Liver (tissue), 9 donors: ENCODE data around the gene DSG3. TPM values are rescaled to one million over a fixed set of nuclear protein-coding genes. Genes with fewer than 3 reads are reported as not detected.

Experiments used
- DNase-seq: peaks from one replicate; pipeline ENCODE4 v3.0.0-alpha.2; 2017; ENCODE audit warnings: low spot score
- H3K27ac ChIP-seq, 2 donors: one replicate each; pipeline ENCODE4 v1.7.0; 2013; ENCODE audit warnings: inconsistent platforms in 2 of 2, low read length in 2 of 2, control low read depth in 1 of 2, low read depth in 1 of 2, mild to moderate bottlenecking in 1 of 2
- H3K27me3 ChIP-seq, 4 donors: one replicate each; pipeline versions ENCODE4 v1.6.1 to v1.7.0; 2013; ENCODE audit warnings: low read length in 3 of 4, inconsistent platforms in 1 of 4, mild to moderate bottlenecking in 1 of 4, moderate library complexity in 1 of 4; ENCODE audit not compliant: control insufficient read depth in 4 of 4, insufficient read depth in 4 of 4
- H3K36me3 ChIP-seq, 4 donors: one replicate each; pipeline versions ENCODE4 v1.6.1 to v1.7.0; 2013; ENCODE audit warnings: low read length in 3 of 4, mild to moderate bottlenecking in 3 of 4, low read depth in 1 of 4, moderate library complexity in 1 of 4; ENCODE audit not compliant: control insufficient read depth in 4 of 4, insufficient read depth in 3 of 4
- H3K4me1 ChIP-seq, 4 donors: one replicate each; pipeline versions ENCODE4 v1.6.1 to v1.7.0; 2013; ENCODE audit warnings: low read length in 3 of 4, mild to moderate bottlenecking in 3 of 4, moderate library complexity in 1 of 4; ENCODE audit not compliant: control insufficient read depth in 4 of 4, insufficient read depth in 4 of 4
- H3K4me3 ChIP-seq, 3 donors: one replicate each; pipeline versions ENCODE4 v1.6.1 to v1.7.0; 2013; ENCODE audit warnings: low read length in 3 of 3, control low read depth in 1 of 3, low read depth in 1 of 3, mild to moderate bottlenecking in 1 of 3
- H3K9ac ChIP-seq, 2 donors: one replicate each; pipeline ENCODE4 v1.7.0; 2013; ENCODE audit warnings: low read length in 2 of 2, mild to moderate bottlenecking in 2 of 2, moderate library complexity in 2 of 2, control low read depth in 1 of 2, low read depth in 1 of 2
- H3K9me3 ChIP-seq, 4 donors: one replicate each; pipeline versions ENCODE4 v1.6.1 to v1.7.0; 2013; ENCODE audit warnings: low read length in 3 of 4; ENCODE audit not compliant: control insufficient read depth in 4 of 4
- EGR1 ChIP-seq, 2 donors: IDR thresholded peaks; 2 replicates each; pipeline ENCODE4 v1.6.1; 2016 to 2018; ENCODE audit warnings: antibody characterized with exemption in 2 of 2, low read depth in 2 of 2
- GABPA ChIP-seq, 2 donors: IDR thresholded peaks in 1 of 2; conservative IDR thresholded peaks in 1 of 2; 2 replicates each; pipeline ENCODE4 v1.6.1; 2016; ENCODE audit warnings: antibody characterized with exemption in 2 of 2, mild to moderate bottlenecking in 1 of 2, moderate library complexity in 1 of 2
- HNF4A ChIP-seq, 2 donors: conservative IDR thresholded peaks; 2 replicates each; pipeline ENCODE4 v1.6.1; 2016; ENCODE audit warnings: antibody characterized with exemption in 2 of 2, mild to moderate bottlenecking in 2 of 2
- HNF4G ChIP-seq: IDR thresholded peaks from 2 replicates; pipeline ENCODE4 v1.6.1; 2016; ENCODE audit warnings: antibody characterized with exemption
- JUND ChIP-seq, 2 donors: IDR thresholded peaks; 2 replicates each; pipeline ENCODE4 v1.6.1; 2016; ENCODE audit warnings: antibody characterized with exemption in 2 of 2
- NR2F2 ChIP-seq: IDR thresholded peaks from 2 replicates; pipeline ENCODE4 v1.6.1; 2016; ENCODE audit warnings: antibody characterized with exemption
- RAD21 ChIP-seq, 2 donors: IDR thresholded peaks; 2 replicates each; pipeline ENCODE4 v1.6.1; 2016; ENCODE audit warnings: antibody characterized with exemption in 2 of 2, mild to moderate bottlenecking in 2 of 2
- REST ChIP-seq: IDR thresholded peaks from 2 replicates; pipeline ENCODE4 v1.6.1; 2016; ENCODE audit warnings: antibody characterized with exemption, mild to moderate bottlenecking
- RXRA ChIP-seq, 2 donors: IDR thresholded peaks; 2 replicates each; pipeline ENCODE4 v1.6.1; 2017 to 2018; ENCODE audit warnings: antibody characterized with exemption in 2 of 2, mild to moderate bottlenecking in 1 of 2
- SP1 ChIP-seq: IDR thresholded peaks from 2 replicates; pipeline ENCODE4 v1.6.1; 2018; ENCODE audit warnings: antibody characterized with exemption, mild to moderate bottlenecking
- TAF1 ChIP-seq: conservative IDR thresholded peaks from 2 replicates; pipeline ENCODE4 v1.6.1; 2016; ENCODE audit warnings: antibody characterized with exemption, mild to moderate bottlenecking
- YY1 ChIP-seq: IDR thresholded peaks from 2 replicates; pipeline ENCODE4 v1.6.1; 2016; ENCODE audit warnings: antibody characterized with exemption, mild to moderate bottlenecking
- ZBTB33 ChIP-seq: IDR thresholded peaks from 2 replicates; pipeline ENCODE4 v1.6.1; 2016; ENCODE audit warnings: antibody characterized with exemption
- WGBS: extraction: QIAGEN DNeasy Blood & Tissue Kit; methylation state at CpG from one replicate; pipeline ENCODE4 v1.1.7; 2013; 5-methylcytosine and 5-hydroxymethylcytosine counted together
- polyA plus RNA-seq, 2 donors: library from polyadenylated mRNA; stranded (reverse) in 1 of 2; unstranded in 1 of 2; fragments of 200-250 nt in 1 of 2; fragments of >200 nt in 1 of 2; fragmentation: Nextera tagmentation in 1 of 2; extraction: Ambion mirVana in 1 of 2; gene quantifications; one replicate each; pipeline versions ENCODE4 v1.2.1 to v1.2.3, GENCODE V29; 2013 to 2015
- total RNA-seq, 2 donors: library from RNA; depleted of rRNA; stranded (reverse); fragments of >200 nt; gene quantifications; one replicate each; pipeline ENCODE4 v1.2.3, GENCODE V29; 2014
- TF ChIP-seq, protein P1 (sequence below): IDR thresholded peaks from 2 replicates; pipeline ENCODE4 v1.6.1; 2016; ENCODE audit warnings: antibody characterized with exemption
- TF ChIP-seq, protein P2 (sequence below): fragments of 150-350 bp; IDR thresholded peaks from 2 replicates; pipeline ENCODE4 v1.5.1; 2017; ENCODE audit warnings: improper control_type of control experiment, low read depth, low read length; ENCODE audit not compliant: missing input control
- donor health status: healthy.
- donor health status: healthy.
- donor health status: healthy.
- donor health status: healthy.
- donor health status: healthy.

The DSG3 gene
- total and polyA plus RNA-seq, 4 donors, result not detected

GRCh38 chr18:31482051-31482450 lies 34.5 kb downstream of the DSG3 start:
- no peak for DNase-seq
- Histone ChIP-seq H3K4me3 (no peak overlapping the region), H3K4me1 (no peaks in the 10 kb centered on the region), H3K9ac (no peak overlapping the region), H3K9me3 (no peaks in the 10 kb centered on the region), H3K27ac (no peak overlapping the region), H3K36me3 (no peaks in the 10 kb centered on the region), H3K27me3 (peaks cover 0 to 4% (median 1%) of the 10 kb centered on the region in 4 donors)
- TF ChIP-seq GABPA (IDR thresholded peaks at IDR 0.05 in 1 of 2, conservative IDR thresholded peaks at IDR 0.05 in 1 of 2) (no peak), HNF4G (no peak), RAD21 (IDR thresholded peaks at IDR 0.05) (no peak)
- 88% methylated on average over 1 of the region's 1 CpG for WGBS

DNA sequence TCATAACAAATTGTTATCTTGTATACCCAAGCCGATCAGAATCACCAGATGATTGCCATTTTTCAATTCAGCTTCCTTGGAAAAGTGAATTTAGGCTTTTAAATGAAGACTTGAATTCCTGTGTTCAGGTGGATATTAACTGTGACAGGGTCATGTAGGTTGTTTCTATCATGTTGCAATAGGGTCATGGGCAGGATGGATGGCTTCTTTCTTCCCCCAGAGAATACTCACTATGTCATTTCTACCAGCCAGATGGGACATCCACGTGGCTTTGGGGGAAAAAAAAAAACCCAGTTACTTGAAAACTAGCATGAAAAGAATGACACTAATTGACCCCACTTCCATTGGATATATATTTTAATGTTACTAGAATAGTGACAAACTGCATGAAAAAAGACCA lies 35.9 kb downstream of the DSG3 start:
- no peaks in the 10 kb centered on the region for H3K36me3 ChIP-seq
- TF ChIP-seq, protein P1, sequence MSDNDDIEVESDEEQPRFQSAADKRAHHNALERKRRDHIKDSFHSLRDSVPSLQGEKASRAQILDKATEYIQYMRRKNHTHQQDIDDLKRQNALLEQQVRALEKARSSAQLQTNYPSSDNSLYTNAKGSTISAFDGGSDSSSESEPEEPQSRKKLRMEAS, result no peak
- TF ChIP-seq YY1 (no peak), HNF4G (no peak), JUND (IDR thresholded peaks at IDR 0.05) (no peak), SP1 (no peak)
- peaks cover 0 to 4% (median 1%) of the 10 kb centered on the region in 4 donors for H3K27me3 ChIP-seq
- 82% methylated on average over 2 of the region's 2 CpGs for WGBS
- H3K27ac ChIP-seq, result no peak overlapping the region
- no peak overlapping the region for H3K9ac ChIP-seq
- DNase-seq, result no peak
- no peaks in the 10 kb centered on the region for H3K4me1 ChIP-seq
- H3K9me3 ChIP-seq, result no peaks in the 10 kb centered on the region
- no peak overlapping the region for H3K4me3 ChIP-seq

DNA sequence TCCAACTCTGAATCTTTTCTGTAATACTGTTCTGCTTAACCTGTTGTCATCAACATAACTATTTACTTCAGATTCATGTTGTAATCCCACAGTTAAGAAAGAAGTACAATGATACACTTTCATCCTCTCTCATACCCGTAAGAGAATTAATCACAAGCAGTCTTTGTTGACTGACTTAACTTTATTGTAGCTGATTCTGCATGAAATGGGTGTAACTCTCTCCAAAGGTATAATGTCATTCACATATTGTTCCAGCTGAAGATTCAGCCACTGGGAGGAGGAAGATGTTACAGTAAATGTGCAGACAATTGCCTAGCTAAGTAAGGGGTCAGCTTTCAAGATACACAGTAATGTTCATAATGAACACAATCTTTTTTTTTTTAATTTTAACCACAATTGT lies 36.9 kb downstream of the DSG3 start:
- H3K36me3 ChIP-seq, result no peaks in the 10 kb centered on the region
- H3K9me3 ChIP-seq, result no peaks in the 10 kb centered on the region
- TF ChIP-seq YY1 (no peak), EGR1 (IDR thresholded peaks at IDR 0.05; ENCODE audit: low read depth in 2 of 2) (no peak), HNF4G (no peak), TAF1 (no peak), RAD21 (IDR thresholded peaks at IDR 0.05) (no peak), JUND (IDR thresholded peaks at IDR 0.05) (no peak), RXRA (IDR thresholded peaks at IDR 0.05) (no peak), ZBTB33 (no peak)
- TF ChIP-seq, protein P1, result no peak
- H3K27ac ChIP-seq, result no peak overlapping the region
- DNase-seq, result no peak
- H3K4me1 ChIP-seq, result no peaks in the 10 kb centered on the region
- 82% methylated on average over 1 of the region's 1 CpG for WGBS
- no peak overlapping the region for H3K9ac ChIP-seq
- no peak overlapping the region for H3K4me3 ChIP-seq
- peaks cover 0 to 4% (median 1%) of the 10 kb centered on the region in 4 donors for H3K27me3 ChIP-seq

DNA sequence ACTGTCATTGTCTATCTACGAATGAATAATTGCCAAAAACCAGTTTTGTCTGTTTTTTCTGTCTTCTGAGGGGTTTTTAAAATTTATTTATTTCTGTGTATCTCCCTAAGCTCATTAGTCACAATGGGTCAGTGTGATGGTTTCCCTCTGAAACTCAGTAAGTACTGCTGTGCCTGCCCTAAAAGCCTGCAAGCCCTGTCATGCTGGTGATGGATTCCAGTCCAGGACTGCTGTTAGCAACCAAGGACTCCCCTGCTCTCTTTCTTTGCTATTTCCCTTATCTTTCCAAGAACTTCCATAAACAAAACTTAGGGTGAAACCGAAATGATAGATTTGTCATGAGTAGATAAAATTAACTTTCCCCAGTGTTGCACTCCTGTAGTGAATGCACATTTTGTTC lies 38.6 kb downstream of the DSG3 start:
- H3K9ac ChIP-seq, result no peak overlapping the region
- no peaks in the 10 kb centered on the region for H3K4me1 ChIP-seq
- no peak overlapping the region for H3K27ac ChIP-seq
- H3K27me3 ChIP-seq, result peaks cover 0 to 4% (median 1%) of the 10 kb centered on the region in 4 donors
- WGBS, result 64% methylated on average over 2 of the region's 2 CpGs
- DNase-seq, result no peak
- no peaks in the 10 kb centered on the region for H3K9me3 ChIP-seq
- H3K36me3 ChIP-seq, result no peaks in the 10 kb centered on the region
- H3K4me3 ChIP-seq, result no peak overlapping the region
- TF ChIP-seq HNF4A (conservative IDR thresholded peaks at IDR 0.05), result no peak
- TF ChIP-seq JUND (IDR thresholded peaks at IDR 0.05), result no peak
- no peak for TF ChIP-seq NR2F2
- TF ChIP-seq SP1, result no peak
- no peak for TF ChIP-seq REST
- TF ChIP-seq, protein P2, sequence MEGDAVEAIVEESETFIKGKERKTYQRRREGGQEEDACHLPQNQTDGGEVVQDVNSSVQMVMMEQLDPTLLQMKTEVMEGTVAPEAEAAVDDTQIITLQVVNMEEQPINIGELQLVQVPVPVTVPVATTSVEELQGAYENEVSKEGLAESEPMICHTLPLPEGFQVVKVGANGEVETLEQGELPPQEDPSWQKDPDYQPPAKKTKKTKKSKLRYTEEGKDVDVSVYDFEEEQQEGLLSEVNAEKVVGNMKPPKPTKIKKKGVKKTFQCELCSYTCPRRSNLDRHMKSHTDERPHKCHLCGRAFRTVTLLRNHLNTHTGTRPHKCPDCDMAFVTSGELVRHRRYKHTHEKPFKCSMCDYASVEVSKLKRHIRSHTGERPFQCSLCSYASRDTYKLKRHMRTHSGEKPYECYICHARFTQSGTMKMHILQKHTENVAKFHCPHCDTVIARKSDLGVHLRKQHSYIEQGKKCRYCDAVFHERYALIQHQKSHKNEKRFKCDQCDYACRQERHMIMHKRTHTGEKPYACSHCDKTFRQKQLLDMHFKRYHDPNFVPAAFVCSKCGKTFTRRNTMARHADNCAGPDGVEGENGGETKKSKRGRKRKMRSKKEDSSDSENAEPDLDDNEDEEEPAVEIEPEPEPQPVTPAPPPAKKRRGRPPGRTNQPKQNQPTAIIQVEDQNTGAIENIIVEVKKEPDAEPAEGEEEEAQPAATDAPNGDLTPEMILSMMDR, result no peak
- no peak for TF ChIP-seq RXRA (IDR thresholded peaks at IDR 0.05)
- no peak for TF ChIP-seq TAF1
- TF ChIP-seq YY1, result no peak
- TF ChIP-seq RAD21 (IDR thresholded peaks at IDR 0.05), result no peak
- TF ChIP-seq HNF4G, result no peak
